Skeletal muscle satellite cell (primary cell): ENCODE results near the gene RPS6KC1.
A peak's percentile ranks its signal among the peaks of the same experiment; 100 is the strongest.
"Not testable (repeated sequence)": the region's sequence is repeated elsewhere in the genome, so short reads cannot be mapped to it uniquely, and the experiment has no call there.

Experiments used
- H3K27me3 ChIP-seq: 2 replicates; pipeline ENCODE4 v1.7.0; 2013; ENCODE audit warnings: low read length; ENCODE audit not compliant: control insufficient read depth, insufficient read depth
- H3K36me3 ChIP-seq: 2 replicates; pipeline ENCODE4 v1.7.0; 2013; ENCODE audit warnings: mild to moderate bottlenecking, control low read depth, low read length; ENCODE audit not compliant: insufficient read depth
- H3K4me1 ChIP-seq: 2 replicates; pipeline ENCODE4 v1.7.0; 2013; ENCODE audit warnings: low read length; ENCODE audit not compliant: control insufficient read depth, insufficient read depth
- H3K4me2 ChIP-seq: 2 replicates; pipeline ENCODE4 v1.7.0; 2013; ENCODE audit warnings: mild to moderate bottlenecking, low read length
- H3K4me3 ChIP-seq: 2 replicates; pipeline ENCODE4 v1.7.0; 2013; ENCODE audit warnings: low read length
- H3K9ac ChIP-seq: 2 replicates; pipeline ENCODE4 v1.7.0; 2013; ENCODE audit warnings: mild to moderate bottlenecking, low read depth, low read length, moderate library complexity
- H3K9me3 ChIP-seq: replicated peaks from 2 replicates; pipeline ENCODE4 v1.7.0; 2013; ENCODE audit warnings: mild to moderate bottlenecking, control low read depth, low read length

Gene RPS6KC1

DNA sequence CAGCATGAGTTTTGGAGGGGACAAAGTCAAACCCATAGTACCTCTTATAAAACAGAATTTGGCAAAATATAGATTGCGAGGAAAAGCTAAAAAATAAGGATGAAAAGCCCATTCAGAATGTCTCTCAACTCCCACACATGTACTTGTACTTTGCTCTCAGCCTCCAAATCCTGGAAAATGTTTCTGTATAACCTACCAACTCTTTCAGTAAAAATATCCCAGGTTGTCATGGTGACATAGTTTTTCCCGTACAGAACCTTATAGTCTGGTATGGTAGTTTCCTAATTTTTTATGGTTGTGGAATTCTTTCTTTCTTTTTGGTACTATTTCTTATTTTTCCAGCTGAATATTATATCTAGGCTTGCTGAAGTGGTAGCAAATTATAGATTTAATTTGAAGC, 15.5 kb upstream of the RPS6KC1 start:
- H3K4me3 ChIP-seq: no peak overlapping the region
- peaks cover 29% of the 10 kb centered on the region for H3K27me3 ChIP-seq
- no peak overlapping the region for H3K4me2 ChIP-seq
- H3K36me3 ChIP-seq: no peaks in the 10 kb centered on the region
- no peaks in the 10 kb centered on the region for H3K4me1 ChIP-seq
- H3K9me3 ChIP-seq: no peaks in the 10 kb centered on the region
- H3K9ac ChIP-seq: no peak overlapping the region

- H3K36me3 ChIP-seq: no peaks in the 10 kb centered on the region
- H3K27me3 ChIP-seq: peaks cover 6% of the 10 kb centered on the region
- H3K9ac ChIP-seq: no peak overlapping the region
- H3K9me3 ChIP-seq: no peaks in the 10 kb centered on the region
- H3K4me3 ChIP-seq: no peak overlapping the region
- H3K4me1 ChIP-seq: no peaks in the 10 kb centered on the region
- H3K4me2 ChIP-seq: no peak overlapping the region
Observed at GRCh38 chr1:213041443-213041842, 9.6 kb upstream of the RPS6KC1 start.

DNA sequence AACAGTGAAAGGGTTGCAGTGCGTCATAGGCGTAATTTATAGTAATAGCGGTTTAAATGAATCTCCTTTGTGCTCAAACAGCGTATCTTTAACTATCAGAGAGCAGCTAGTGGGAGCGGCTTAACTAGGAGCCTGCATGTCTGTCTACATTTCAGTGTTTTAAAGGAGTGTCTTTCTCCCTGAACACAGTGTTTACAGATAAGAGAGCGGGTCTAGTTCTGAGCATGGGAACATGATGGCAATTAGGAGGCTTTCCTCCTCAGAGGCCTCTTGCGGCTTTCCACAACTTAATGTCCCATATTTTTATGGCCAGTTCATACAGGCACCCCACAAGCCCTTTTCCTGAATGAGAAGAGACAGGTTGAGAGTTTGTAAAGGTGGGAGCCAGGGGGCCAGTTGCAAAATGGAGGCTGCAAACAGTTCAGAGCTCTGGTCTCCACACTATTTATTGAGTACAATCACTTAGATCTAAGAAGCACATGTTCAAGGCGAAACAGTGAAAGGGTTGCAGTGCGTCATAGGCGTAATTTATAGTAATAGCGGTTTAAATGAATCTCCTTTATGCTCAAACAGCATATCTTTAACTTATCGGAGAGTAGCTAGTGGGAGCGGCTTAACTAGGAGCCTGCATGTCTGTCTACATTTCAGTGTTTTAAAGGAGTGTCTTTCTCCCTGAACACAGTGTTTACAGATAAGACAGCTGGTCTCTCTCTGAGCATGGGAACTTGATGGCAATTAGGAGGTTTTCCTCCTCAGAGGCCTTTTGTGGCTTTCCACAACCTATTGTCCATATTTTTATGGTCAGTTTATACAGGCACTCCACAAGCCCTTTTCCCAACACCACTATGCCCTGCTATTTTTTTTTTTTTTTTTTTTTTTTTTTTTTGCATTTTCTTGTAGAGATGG, 5.5 kb upstream of the RPS6KC1 start:
- not testable (repeated sequence) for H3K9ac ChIP-seq, H3K9me3 ChIP-seq, H3K4me1 ChIP-seq, H3K4me2 ChIP-seq, H3K4me3 ChIP-seq, H3K36me3 ChIP-seq, H3K27me3 ChIP-seq

DNA sequence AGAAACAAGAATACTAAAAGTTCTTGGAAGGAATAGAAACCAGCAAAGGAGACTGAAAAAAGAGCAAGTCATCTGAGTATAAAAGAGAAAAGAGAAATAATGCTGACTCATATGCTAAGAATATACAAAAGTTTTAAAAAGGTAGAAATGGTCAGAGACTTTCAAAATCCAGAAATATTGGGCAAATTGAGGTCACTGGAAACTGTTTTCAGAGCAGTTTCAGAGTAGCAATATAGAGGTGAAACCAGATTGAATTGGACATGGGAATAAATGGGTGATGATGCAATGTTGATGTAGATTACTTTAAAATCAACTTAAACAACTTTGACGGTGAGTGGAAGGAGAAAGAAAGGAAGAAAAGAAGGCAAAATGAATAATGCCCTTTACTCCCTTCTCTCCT, 1.8 kb upstream of the RPS6KC1 start:
- no peak overlapping the region for H3K4me2 ChIP-seq
- H3K4me1 ChIP-seq: peaks cover 10% of the 10 kb centered on the region
- no peak overlapping the region for H3K9ac ChIP-seq
- H3K27me3 ChIP-seq: no peaks in the 10 kb centered on the region
- H3K9me3 ChIP-seq: no peaks in the 10 kb centered on the region
- H3K36me3 ChIP-seq: no peaks in the 10 kb centered on the region
- H3K4me3 ChIP-seq: no peak overlapping the region

- Histone ChIP-seq H3K9ac (peak overlapping the region; percentile 90), H3K4me3 (peak overlapping the region; percentile 98), H3K36me3 (no peaks in the 10 kb centered on the region), H3K4me1 (peaks cover 10% of the 10 kb centered on the region), H3K9me3 (no peaks in the 10 kb centered on the region), H3K27me3 (no peaks in the 10 kb centered on the region), H3K4me2 (peak overlapping the region; percentile 91)
Observed at GRCh38 chr1:213050745-213051126, 305 bp upstream of the RPS6KC1 start.

DNA sequence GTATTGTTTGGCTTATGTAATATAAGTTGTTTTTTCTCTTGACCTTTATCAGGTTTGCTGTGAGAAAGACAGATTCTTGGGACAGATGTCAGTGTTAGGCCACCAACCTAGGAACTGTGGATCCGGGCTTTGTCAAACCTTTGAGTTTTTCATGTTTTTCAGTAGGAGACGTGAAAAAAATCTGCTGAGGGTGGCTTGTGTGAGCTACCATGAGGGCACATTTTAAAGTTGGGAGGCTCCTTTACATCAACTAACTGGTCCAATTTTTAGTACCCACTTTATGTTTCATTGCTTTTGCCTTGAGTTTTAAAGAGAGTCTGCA, 801 bp downstream of the RPS6KC1 start:
- H3K9me3 ChIP-seq: no peaks in the 10 kb centered on the region
- H3K4me1 ChIP-seq: peaks cover 10% of the 10 kb centered on the region
- no peaks in the 10 kb centered on the region for H3K36me3 ChIP-seq
- peak overlapping the region; percentile 91 for H3K4me2 ChIP-seq
- peak overlapping the region; percentile 98 for H3K4me3 ChIP-seq
- H3K9ac ChIP-seq: peak overlapping the region; percentile 90
- H3K27me3 ChIP-seq: no peaks in the 10 kb centered on the region

DNA sequence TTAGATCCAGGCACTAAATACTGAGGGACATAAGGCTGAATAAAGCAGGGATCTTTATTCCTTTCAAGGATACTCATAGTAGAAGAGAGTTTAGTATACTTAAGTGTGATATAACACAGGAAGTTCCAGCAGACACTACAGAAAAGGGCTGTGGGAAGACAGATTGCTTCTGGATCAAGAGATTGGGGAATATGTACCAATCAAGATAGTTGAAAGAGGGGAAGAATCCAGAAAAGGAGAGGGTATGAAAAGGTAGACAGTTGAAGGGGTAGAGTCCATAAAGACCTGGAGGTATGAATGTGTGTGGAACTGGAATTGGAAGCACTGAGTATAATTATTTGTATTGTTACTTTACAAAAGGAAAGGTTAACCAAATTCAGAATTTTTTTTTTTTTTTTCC, 2.4 kb downstream of the RPS6KC1 start:
- Histone ChIP-seq H3K4me1 (peaks cover 10% of the 10 kb centered on the region), H3K36me3 (no peaks in the 10 kb centered on the region), H3K27me3 (no peaks in the 10 kb centered on the region), H3K9ac (no peak overlapping the region), H3K4me2 (no peak overlapping the region), H3K4me3 (no peak overlapping the region), H3K9me3 (no peaks in the 10 kb centered on the region)

GRCh38 chr1:213054142-213054541, 3.1 kb downstream of the RPS6KC1 start:
- Histone ChIP-seq H3K36me3 (no peaks in the 10 kb centered on the region), H3K9ac (no peak overlapping the region), H3K4me2 (no peak overlapping the region), H3K9me3 (no peaks in the 10 kb centered on the region), H3K4me1 (peaks cover 10% of the 10 kb centered on the region), H3K27me3 (no peaks in the 10 kb centered on the region), H3K4me3 (no peak overlapping the region)

DNA sequence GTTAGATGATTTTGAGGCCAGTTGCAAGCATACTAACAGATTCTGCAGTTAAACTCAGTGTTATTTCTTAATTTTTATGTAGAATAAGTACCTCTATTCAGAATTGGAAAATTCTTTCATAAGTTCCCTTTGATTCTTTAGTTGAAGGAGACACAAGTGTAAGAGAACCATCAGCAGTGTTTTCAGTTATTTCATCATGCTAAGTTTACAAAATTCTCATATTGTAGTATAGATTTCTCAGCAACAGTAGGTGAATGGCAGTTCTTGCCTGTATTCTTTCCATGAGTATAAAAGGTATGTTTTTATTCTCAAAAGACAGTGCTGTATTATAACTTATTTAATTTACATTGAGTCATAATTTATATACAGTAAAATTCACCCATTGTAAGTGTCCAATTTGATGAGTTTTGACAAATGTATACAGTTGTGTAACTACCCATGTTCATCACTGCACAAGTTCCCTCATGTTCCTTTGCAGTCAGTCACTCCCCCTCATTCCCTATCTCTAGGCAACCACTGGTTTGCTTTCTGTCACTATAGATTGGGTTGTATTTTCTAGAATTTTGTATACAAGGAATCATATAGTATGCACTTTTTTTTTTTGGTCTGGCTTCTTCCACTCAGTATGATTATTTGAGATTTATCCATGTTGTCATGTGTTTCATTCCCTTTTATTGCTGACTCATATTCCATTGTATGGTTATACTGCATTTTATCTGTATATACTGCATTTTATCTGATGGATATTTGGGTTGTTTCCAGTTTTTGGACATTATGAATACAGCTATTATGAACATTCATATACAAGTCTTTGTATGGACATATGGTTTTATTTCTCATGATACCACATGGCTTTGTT, 3.9 kb downstream of the RPS6KC1 start:
- no peaks in the 10 kb centered on the region for H3K27me3 ChIP-seq
- H3K4me3 ChIP-seq: no peak overlapping the region
- no peaks in the 10 kb centered on the region for H3K9me3 ChIP-seq
- H3K9ac ChIP-seq: no peak overlapping the region
- H3K4me1 ChIP-seq: peaks cover 10% of the 10 kb centered on the region
- H3K36me3 ChIP-seq: no peaks in the 10 kb centered on the region
- no peak overlapping the region for H3K4me2 ChIP-seq

- Histone ChIP-seq H3K9ac (no peak overlapping the region), H3K4me1 (peaks cover 6% of the 10 kb centered on the region), H3K27me3 (no peaks in the 10 kb centered on the region), H3K9me3 (no peaks in the 10 kb centered on the region), H3K4me2 (no peak overlapping the region), H3K4me3 (no peak overlapping the region), H3K36me3 (no peaks in the 10 kb centered on the region)
Observed at GRCh38 chr1:213055767-213056166, 4.7 kb downstream of the RPS6KC1 start.

GRCh38 chr1:213057264-213058059, 6.4 kb downstream of the RPS6KC1 start:
- Histone ChIP-seq H3K36me3 (no peaks in the 10 kb centered on the region), H3K4me1 (peaks cover 5% of the 10 kb centered on the region)

More at GRCh38 chr1:213057264-213058059, 6.4 kb downstream of the RPS6KC1 start:
- Histone ChIP-seq H3K9me3 (no peaks in the 10 kb centered on the region), H3K27me3 (no peaks in the 10 kb centered on the region), H3K4me3 (no peak overlapping the region), H3K9ac (no peak overlapping the region), H3K4me2 (no peak overlapping the region)
